Neural cell (in vitro differentiated cells): Measurements from ENCODE around the gene ILF3. TPM values are rescaled to one million over a fixed set of nuclear protein-coding genes. Genes with fewer than 3 reads are reported as not detected.

Experiments
- H2AFZ ChIP-seq: fragments of 200-600, 300-800 bp; sonication (generic), shearing (Covaris generic); 2 replicates; pipeline ENCODE4 v1.6.0; 2014; ENCODE audit warnings: low read depth, mild to moderate bottlenecking, antibody characterized with exemption, low read length, moderate library complexity
- H3F3A ChIP-seq: fragments of 200-600 bp; shearing (Covaris generic); 2 replicates; pipeline ENCODE4 v1.6.1; 2016; ENCODE audit warnings: mild to moderate bottlenecking, moderate library complexity, mixed read lengths, antibody characterized with exemption, low read length; ENCODE audit not compliant: insufficient read depth, poor library complexity, severe bottlenecking
- H3K27ac ChIP-seq: fragments of 200-600, 300-800 bp; sonication (generic), shearing (Covaris generic); 2 replicates; pipeline ENCODE4 v1.5.1; 2014; ENCODE audit warnings: mild to moderate bottlenecking, low read length, moderate library complexity
- H3K27me3 ChIP-seq: fragments of 300-800, 200-600 bp; sonication (generic), shearing (Covaris generic); 2 replicates; pipeline ENCODE4 v1.6.0; 2014; ENCODE audit warnings: mild to moderate bottlenecking, low read depth, low read length, moderate library complexity; ENCODE audit not compliant: insufficient read depth
- H3K36me3 ChIP-seq: fragments of 300-800, 200-600 bp; sonication (generic), shearing (Covaris generic); 2 replicates; pipeline ENCODE4 v1.5.1; 2014; ENCODE audit warnings: mild to moderate bottlenecking, antibody characterized with exemption, low read length, moderate library complexity; ENCODE audit not compliant: insufficient read depth
- H3K4me2 ChIP-seq: fragments of 300-800, 200-600 bp; sonication (generic), shearing (Covaris generic); 2 replicates; pipeline ENCODE4 v1.6.0; 2014; ENCODE audit warnings: mild to moderate bottlenecking, low read length
- H3K4me3 ChIP-seq: fragments of 300-800, 200-600 bp; sonication (generic), shearing (Covaris generic); 2 replicates; pipeline ENCODE4 v1.5.1; 2014; ENCODE audit warnings: mild to moderate bottlenecking, low read length, moderate library complexity
- H3K79me2 ChIP-seq: fragments of 200-600 bp; shearing (Covaris generic); replicated peaks from 2 replicates; pipeline ENCODE4 v1.6.0; 2014; ENCODE audit warnings: mild to moderate bottlenecking, low read length, moderate library complexity; ENCODE audit not compliant: insufficient read depth
- H3K9ac ChIP-seq: fragments of 300-800, 200-600 bp; sonication (generic), shearing (Covaris generic); 2 replicates; pipeline ENCODE4 v1.6.1; 2016; ENCODE audit warnings: mild to moderate bottlenecking, low read length, mixed read lengths
- H3K9me2 ChIP-seq: fragments of 200-600 bp; shearing (Covaris generic); 2 replicates; pipeline ENCODE4 v1.6.1; 2016; ENCODE audit warnings: mild to moderate bottlenecking, low read length, mixed read lengths; ENCODE audit not compliant: insufficient read depth
- H3K9me3 ChIP-seq: fragments of 200-600, 300-800 bp; sonication (generic), shearing (Covaris generic); 2 replicates; pipeline ENCODE4 v1.6.1; 2016; ENCODE audit warnings: mild to moderate bottlenecking, mixed run types, low read length, moderate library complexity, mixed read lengths
- H4K20me1 ChIP-seq: fragments of 200-600 bp; shearing (Covaris generic); 2 replicates; pipeline ENCODE4 v1.6.1; 2016; ENCODE audit warnings: mild to moderate bottlenecking, mixed run types; ENCODE audit not compliant: insufficient read depth
- EP300 ChIP-seq: fragments of 450-650 bp; conservative IDR thresholded peaks from 2 replicates; pipeline ENCODE4 v1.6.1; 2014; ENCODE audit warnings: antibody characterized with exemption, mild to moderate bottlenecking, moderate library complexity; ENCODE audit not compliant: poor library complexity, severe bottlenecking
- EZH2 ChIP-seq: fragments of 200-600, 300-800 bp; shearing (Covaris generic), sonication (generic); IDR thresholded peaks from 2 replicates; pipeline ENCODE4 v1.6.1; 2014; ENCODE audit warnings: antibody characterized with exemption, low read length, borderline replicate concordance, mild to moderate bottlenecking; ENCODE audit not compliant: insufficient read depth, poor library complexity, severe bottlenecking
- MXI1 ChIP-seq: fragments of 450-650 bp; conservative IDR thresholded peaks from 2 replicates; pipeline ENCODE4 v1.6.1; 2014; ENCODE audit warnings: antibody characterized with exemption, mild to moderate bottlenecking; ENCODE audit not compliant: poor library complexity, severe bottlenecking
- POLR2AphosphoS5 ChIP-seq: IDR thresholded peaks from 2 replicates; pipeline ENCODE4 v1.6.1; 2012
- RAD21 ChIP-seq: fragments of 450-650 bp; conservative IDR thresholded peaks from 2 replicates; pipeline ENCODE4 v1.6.1; 2014; ENCODE audit warnings: antibody characterized with exemption, mild to moderate bottlenecking, moderate library complexity
- SMC3 ChIP-seq: fragments of 450-650 bp; conservative IDR thresholded peaks from 2 replicates; pipeline ENCODE4 v1.6.1; 2014; ENCODE audit warnings: antibody characterized with exemption, mild to moderate bottlenecking, moderate library complexity; ENCODE audit not compliant: poor library complexity
- TAF1 ChIP-seq: IDR thresholded peaks from 2 replicates; pipeline ENCODE4 v1.6.1; 2012; ENCODE audit warnings: low read depth
- polyA plus RNA-seq: library from polyadenylated mRNA; depleted of rRNA; stranded (reverse); fragments of >200 nt; gene quantifications from 2 replicates; pipeline ENCODE4 v1.2.3, GENCODE V29; 2014
- TF ChIP-seq, protein P1 (sequence below): IDR thresholded peaks from 2 replicates; pipeline ENCODE4 v1.6.1; 2012; ENCODE audit warnings: borderline replicate concordance
- TF ChIP-seq, protein P2 (sequence below): fragments of 450-650 bp; IDR thresholded peaks from 2 replicates; pipeline ENCODE4 v1.5.1; 2014; ENCODE audit warnings: antibody characterized with exemption, mild to moderate bottlenecking, moderate library complexity; ENCODE audit not compliant: poor library complexity, severe bottlenecking

The ILF3 gene
- polyA plus RNA-seq, 1 donor from 2014 or later, result 464 TPM

DNA sequence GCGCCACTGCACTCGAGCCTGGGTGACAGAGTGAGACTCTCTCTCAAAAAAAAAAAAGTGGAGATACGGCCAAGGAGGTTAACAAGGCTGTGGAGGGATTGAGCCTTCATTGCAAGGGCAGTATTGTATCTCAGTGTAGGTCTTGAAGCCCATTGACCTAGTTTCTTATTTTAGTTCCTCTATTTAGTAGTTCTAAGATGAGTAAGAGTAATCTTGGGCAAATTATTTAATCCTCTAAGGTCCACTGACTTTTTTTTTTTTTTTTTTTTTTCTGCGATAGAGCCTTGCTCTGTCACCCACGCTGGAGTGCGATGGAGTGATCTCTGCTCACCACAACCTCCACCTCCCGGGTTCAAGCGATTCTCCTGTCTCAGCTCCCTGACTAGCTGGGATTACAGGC is 14.3 kb upstream of the ILF3 start:
- Histone ChIP-seq H3K9me3 (no peaks in the 10 kb centered on the region), H2AFZ (no peak overlapping the region), H3F3A (no peaks in the 10 kb centered on the region), H3K27ac (no peak overlapping the region), H3K9ac (no peak overlapping the region), H3K9me2 (no peaks in the 10 kb centered on the region), H3K79me2 (no peaks in the 10 kb centered on the region), H4K20me1 (no peaks in the 10 kb centered on the region), H3K4me2 (no peak overlapping the region), H3K36me3 (no peaks in the 10 kb centered on the region), H3K4me3 (no peak overlapping the region), H3K27me3 (no peaks in the 10 kb centered on the region)
- no peak for TF ChIP-seq EP300
- no peak for TF ChIP-seq EZH2
- TF ChIP-seq SMC3, result no peak
- no peak for TF ChIP-seq MXI1
- TF ChIP-seq POLR2AphosphoS5, result no peak
- TF ChIP-seq, protein P1, sequence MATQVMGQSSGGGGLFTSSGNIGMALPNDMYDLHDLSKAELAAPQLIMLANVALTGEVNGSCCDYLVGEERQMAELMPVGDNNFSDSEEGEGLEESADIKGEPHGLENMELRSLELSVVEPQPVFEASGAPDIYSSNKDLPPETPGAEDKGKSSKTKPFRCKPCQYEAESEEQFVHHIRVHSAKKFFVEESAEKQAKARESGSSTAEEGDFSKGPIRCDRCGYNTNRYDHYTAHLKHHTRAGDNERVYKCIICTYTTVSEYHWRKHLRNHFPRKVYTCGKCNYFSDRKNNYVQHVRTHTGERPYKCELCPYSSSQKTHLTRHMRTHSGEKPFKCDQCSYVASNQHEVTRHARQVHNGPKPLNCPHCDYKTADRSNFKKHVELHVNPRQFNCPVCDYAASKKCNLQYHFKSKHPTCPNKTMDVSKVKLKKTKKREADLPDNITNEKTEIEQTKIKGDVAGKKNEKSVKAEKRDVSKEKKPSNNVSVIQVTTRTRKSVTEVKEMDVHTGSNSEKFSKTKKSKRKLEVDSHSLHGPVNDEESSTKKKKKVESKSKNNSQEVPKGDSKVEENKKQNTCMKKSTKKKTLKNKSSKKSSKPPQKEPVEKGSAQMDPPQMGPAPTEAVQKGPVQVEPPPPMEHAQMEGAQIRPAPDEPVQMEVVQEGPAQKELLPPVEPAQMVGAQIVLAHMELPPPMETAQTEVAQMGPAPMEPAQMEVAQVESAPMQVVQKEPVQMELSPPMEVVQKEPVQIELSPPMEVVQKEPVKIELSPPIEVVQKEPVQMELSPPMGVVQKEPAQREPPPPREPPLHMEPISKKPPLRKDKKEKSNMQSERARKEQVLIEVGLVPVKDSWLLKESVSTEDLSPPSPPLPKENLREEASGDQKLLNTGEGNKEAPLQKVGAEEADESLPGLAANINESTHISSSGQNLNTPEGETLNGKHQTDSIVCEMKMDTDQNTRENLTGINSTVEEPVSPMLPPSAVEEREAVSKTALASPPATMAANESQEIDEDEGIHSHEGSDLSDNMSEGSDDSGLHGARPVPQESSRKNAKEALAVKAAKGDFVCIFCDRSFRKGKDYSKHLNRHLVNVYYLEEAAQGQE, result no peak
- no peak for TF ChIP-seq TAF1
- TF ChIP-seq, protein P2, sequence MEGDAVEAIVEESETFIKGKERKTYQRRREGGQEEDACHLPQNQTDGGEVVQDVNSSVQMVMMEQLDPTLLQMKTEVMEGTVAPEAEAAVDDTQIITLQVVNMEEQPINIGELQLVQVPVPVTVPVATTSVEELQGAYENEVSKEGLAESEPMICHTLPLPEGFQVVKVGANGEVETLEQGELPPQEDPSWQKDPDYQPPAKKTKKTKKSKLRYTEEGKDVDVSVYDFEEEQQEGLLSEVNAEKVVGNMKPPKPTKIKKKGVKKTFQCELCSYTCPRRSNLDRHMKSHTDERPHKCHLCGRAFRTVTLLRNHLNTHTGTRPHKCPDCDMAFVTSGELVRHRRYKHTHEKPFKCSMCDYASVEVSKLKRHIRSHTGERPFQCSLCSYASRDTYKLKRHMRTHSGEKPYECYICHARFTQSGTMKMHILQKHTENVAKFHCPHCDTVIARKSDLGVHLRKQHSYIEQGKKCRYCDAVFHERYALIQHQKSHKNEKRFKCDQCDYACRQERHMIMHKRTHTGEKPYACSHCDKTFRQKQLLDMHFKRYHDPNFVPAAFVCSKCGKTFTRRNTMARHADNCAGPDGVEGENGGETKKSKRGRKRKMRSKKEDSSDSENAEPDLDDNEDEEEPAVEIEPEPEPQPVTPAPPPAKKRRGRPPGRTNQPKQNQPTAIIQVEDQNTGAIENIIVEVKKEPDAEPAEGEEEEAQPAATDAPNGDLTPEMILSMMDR, result no peak
- TF ChIP-seq RAD21, result no peak

DNA sequence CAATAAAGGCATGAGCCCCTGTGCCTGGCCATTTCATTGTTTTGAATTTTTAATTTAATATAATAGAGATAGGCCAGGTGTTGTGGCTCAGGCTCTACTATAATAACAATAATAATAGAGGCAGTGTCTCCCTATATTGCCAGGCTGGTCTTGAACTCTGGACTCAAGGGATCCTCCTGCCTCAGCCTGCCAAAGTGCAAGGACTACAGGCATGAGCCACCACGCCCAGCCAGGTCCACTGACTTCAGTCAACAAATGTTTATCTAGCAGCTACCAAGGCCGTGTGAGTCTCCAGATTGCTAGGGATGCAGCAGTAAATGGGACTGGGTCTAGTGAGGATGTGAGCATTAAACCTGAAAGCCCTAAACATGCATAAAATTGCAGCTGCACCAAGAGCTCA is 13.8 kb upstream of the ILF3 start:
- Histone ChIP-seq H3K4me2 (no peak overlapping the region), H3K9ac (no peak overlapping the region), H3F3A (no peaks in the 10 kb centered on the region), H3K9me3 (no peaks in the 10 kb centered on the region), H3K36me3 (no peaks in the 10 kb centered on the region), H4K20me1 (no peaks in the 10 kb centered on the region), H2AFZ (no peak overlapping the region), H3K4me3 (no peak overlapping the region), H3K27ac (no peak overlapping the region), H3K9me2 (no peaks in the 10 kb centered on the region), H3K27me3 (no peaks in the 10 kb centered on the region), H3K79me2 (no peaks in the 10 kb centered on the region)
- TF ChIP-seq, protein P1, result no peak
- no peak for TF ChIP-seq POLR2AphosphoS5
- no peak for TF ChIP-seq EP300
- TF ChIP-seq RAD21, result no peak
- no peak for TF ChIP-seq SMC3
- TF ChIP-seq, protein P2, result no peak
- no peak for TF ChIP-seq TAF1
- no peak for TF ChIP-seq MXI1
- TF ChIP-seq EZH2, result no peak
